Endothelial cell of umbilical vein (primary cell): Measurements from ENCODE around the gene CLNS1A. TPM values are rescaled to one million over a fixed set of nuclear protein-coding genes. Genes with fewer than 3 reads are reported as not detected.

Source experiments
- BruUV-seq: library from RNA; stranded (reverse); fragments of 400-500 nt; replicated peaks from 2 replicates; lab custom pipeline; 2021; lab: Mats Ljungman, UMichigan
- CTCF ChIA-PET: fragments of 300-600, 350-600 bp; sonication (Branson Sonifier 250); formaldehyde crosslinking; loops from one replicate; lab custom pipeline; 2021; ENCODE audit warnings: antibody characterized with exemption, inconsistent platforms; lab: Charles Lee
- POLR2A ChIA-PET: fragments of 300-600, 350-600 bp; sonication (Branson Sonifier 250); formaldehyde crosslinking; loops from one replicate; lab custom pipeline; 2021; ENCODE audit warnings: antibody characterized with exemption, inconsistent platforms; lab: Charles Lee
- DNase-seq: peaks from one replicate; pipeline ENCODE4 v3.0.0-alpha.2; 2011; ENCODE audit warnings: low read depth, low spot score
- FAIRE-seq: peaks from 2 replicates; lab custom pipeline; 2011; peaks lifted over from hg19 to GRCh38; lab: Jason Lieb, UNC
- H2AFZ ChIP-seq: 2 replicates; pipeline ENCODE4 v1.6.0; 2012; ENCODE audit warnings: low read depth, low read length, control low read depth, inconsistent platforms
- H3K27ac ChIP-seq: 2 replicates; pipeline ENCODE4 v1.5.1; 2011; ENCODE audit warnings: low read depth, mild to moderate bottlenecking, control low read depth, low read length, moderate library complexity; ENCODE audit not compliant: insufficient read depth
- H3K27me3 ChIP-seq, 2 experiments: 2 replicates each; pipeline versions ENCODE4 v1.6.0 to v1.6.1; 2011; ENCODE audit warnings: low read length in 2 of 2, mixed read lengths in 1 of 2; ENCODE audit not compliant: control insufficient read depth in 2 of 2, insufficient read depth in 2 of 2
- H3K36me3 ChIP-seq, 2 experiments: 2 replicates in 1 of 2; 3 replicates in 1 of 2; pipeline ENCODE4 v1.5.1; 2011; ENCODE audit warnings: low read length in 2 of 2, mild to moderate bottlenecking in 1 of 2, moderate library complexity in 1 of 2; ENCODE audit not compliant: control insufficient read depth in 2 of 2, insufficient read depth in 2 of 2; ENCODE audit errors: extremely low read depth in 1 of 2
- H3K4me1 ChIP-seq: 3 replicates; pipeline ENCODE4 v1.5.1; 2011; ENCODE audit warnings: mild to moderate bottlenecking, low read length; ENCODE audit not compliant: control insufficient read depth, insufficient read depth; ENCODE audit errors: extremely low read depth
- H3K4me2 ChIP-seq: 2 replicates; pipeline ENCODE4 v1.6.1; 2011; ENCODE audit warnings: low read length, control low read depth, mixed read lengths; ENCODE audit not compliant: insufficient read depth
- H3K4me3 ChIP-seq, 3 experiments: fragments of 200-600 bp in 1 of 3; sonication (generic), shearing (Covaris generic) in 1 of 3; replicated peaks in 1 of 3; 2 replicates each; pipeline ENCODE4 v1.5.1; 2011 to 2016; ENCODE audit warnings: control low read depth in 3 of 3, low read length in 3 of 3, mild to moderate bottlenecking in 2 of 3, inconsistent platforms in 1 of 3, low read depth in 1 of 3, moderate library complexity in 1 of 3; ENCODE audit not compliant: insufficient read depth in 1 of 3
- H3K79me2 ChIP-seq: 2 replicates; pipeline ENCODE4 v1.6.0; 2012; ENCODE audit warnings: low read length, inconsistent platforms; ENCODE audit not compliant: control insufficient read depth, insufficient read depth
- H3K9ac ChIP-seq: replicated peaks from 2 replicates; pipeline ENCODE3; 2011; ENCODE audit warnings: low read length, control low read depth; ENCODE audit not compliant: insufficient read depth; ENCODE audit errors: extremely low read depth
- H3K9me1 ChIP-seq: replicated peaks from 3 replicates; pipeline ENCODE4 v1.6.0; 2011; ENCODE audit warnings: mild to moderate bottlenecking, low read length; ENCODE audit not compliant: control insufficient read depth, insufficient read depth; ENCODE audit errors: extremely low read depth
- H3K9me3 ChIP-seq: replicated peaks from 2 replicates; pipeline ENCODE4 v1.5.1; 2012; ENCODE audit warnings: low read length, inconsistent platforms; ENCODE audit not compliant: control insufficient read depth, insufficient read depth
- H4K20me1 ChIP-seq: replicated peaks from 2 replicates; pipeline ENCODE3; 2011; ENCODE audit warnings: mild to moderate bottlenecking, low read length; ENCODE audit not compliant: control insufficient read depth, insufficient read depth; ENCODE audit errors: extremely low read depth
- EZH2 ChIP-seq: IDR thresholded peaks from 2 replicates; pipeline ENCODE4 v1.6.1; 2012; ENCODE audit warnings: borderline replicate concordance, low read depth, mild to moderate bottlenecking, moderate library complexity, low read length, inconsistent platforms; ENCODE audit not compliant: severe bottlenecking
- FOS ChIP-seq: IDR thresholded peaks from 2 replicates; pipeline ENCODE4 v1.6.1; 2011; ENCODE audit warnings: mild to moderate bottlenecking, low read length, moderate library complexity, borderline replicate concordance; ENCODE audit not compliant: insufficient read depth
- GATA2 ChIP-seq: IDR thresholded peaks from 2 replicates; pipeline ENCODE4 v1.7.0; 2011; ENCODE audit warnings: low read depth, mild to moderate bottlenecking, moderate library complexity, mixed read lengths, low read length; ENCODE audit not compliant: insufficient read length, insufficient read depth
- JUN ChIP-seq: IDR thresholded peaks from 2 replicates; pipeline ENCODE4 v1.6.1; 2011; ENCODE audit warnings: borderline replicate concordance, low read depth; ENCODE audit not compliant: insufficient read length, insufficient read depth
- MYC ChIP-seq: IDR thresholded peaks from one replicate; pipeline ENCODE4 v1.6.1; 2011; ENCODE audit warnings: mild to moderate bottlenecking, low read depth, low read length
- POLR2A ChIP-seq: IDR thresholded peaks from 2 replicates; pipeline ENCODE4 v1.6.1; 2012; ENCODE audit warnings: low read depth, mild to moderate bottlenecking, control low read depth, low read length
- POLR2AphosphoS5 ChIP-seq: IDR thresholded peaks from 2 replicates; pipeline ENCODE4 v1.6.1; 2012; ENCODE audit warnings: low read depth, mild to moderate bottlenecking, control low read depth, low read length, moderate library complexity; ENCODE audit not compliant: insufficient read depth
- dilution Hi-C: fragments of 300-500 bp; cut with MboI; formaldehyde crosslinking; loops from one replicate; pipeline ENCODE4 v1.15.0; 2019; ENCODE audit warnings: low sequenced_read_pairs; ENCODE audit not compliant: extremely low pct_ligation_motif_present
- intact Hi-C: fragments of 100-400 bp; cut with micrococcal nuclease; formaldehyde crosslinking; loops from one replicate; pipeline ENCODE4 v1.10.0; 2022
- polyA plus RNA-seq, 4 experiments: library from polyadenylated mRNA; depleted of rRNA in 3 of 4; stranded (reverse) in 3 of 4; unstranded in 1 of 4; fragments of >200 nt; gene quantifications; 2 replicates each; pipeline versions ENCODE4 v1.2.1 to v1.2.3, GENCODE V29; 2011 to 2012; ENCODE audit warnings: missing spikeins in 1 of 4
- total RNA-seq: library from RNA; stranded (reverse); gene quantifications from 2 replicates; pipeline ENCODE4 v1.2.3, GENCODE V29; 2021
- TF ChIP-seq, protein P1 (sequence below), 2 donors: IDR thresholded peaks; 1 replicate in 1 of 2; 2 replicates in 1 of 2; pipeline ENCODE4 v1.5.1; 2011; ENCODE audit warnings: low read length in 2 of 2, mild to moderate bottlenecking in 2 of 2, moderate library complexity in 2 of 2, control low read depth in 1 of 2, inconsistent platforms in 1 of 2, low read depth in 1 of 2; ENCODE audit not compliant: insufficient read depth in 1 of 2; ENCODE audit errors: extremely low read depth in 1 of 2
- TF ChIP-seq, protein P2 (sequence below): IDR thresholded peaks from 2 replicates; pipeline ENCODE4 v1.6.1; 2011; ENCODE audit not compliant: insufficient read depth, insufficient read length

The CLNS1A gene
- total and polyA plus RNA-seq, 2 donors (not counting 3 experiments of a cell fraction or from before 2014, with no cell fraction given), result 84.5 to 99.7 TPM

DNA sequence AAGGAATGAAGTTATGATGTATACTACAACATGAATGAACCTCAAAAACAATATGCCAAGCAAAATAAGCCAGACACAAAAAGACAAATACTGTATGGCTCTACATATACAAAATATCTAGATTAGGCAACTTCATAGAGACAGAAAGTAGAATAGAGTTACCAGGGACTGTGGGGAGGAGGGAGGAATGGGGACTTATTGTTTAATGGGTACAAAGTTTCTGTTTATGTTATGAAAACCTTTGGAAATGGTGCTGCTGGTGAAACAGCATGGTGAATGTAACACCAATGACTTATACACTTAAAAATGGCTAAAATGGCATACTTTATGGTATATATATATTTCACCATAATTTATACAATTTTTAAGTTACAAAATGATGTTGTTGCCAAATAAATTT is 43.7 kb downstream of the CLNS1A start:
- Histone ChIP-seq H3K9me1 (no peaks in the 10 kb centered on the region), H3K27ac (no peak overlapping the region), H3K9ac (no peak overlapping the region), H3K27me3 (no peaks in the 10 kb centered on the region), H3K9me3 (no peaks in the 10 kb centered on the region), H3K4me1 (peaks cover 10% of the 10 kb centered on the region), H4K20me1 (no peaks in the 10 kb centered on the region), H2AFZ (no peak overlapping the region), H3K36me3 (no peaks in the 10 kb centered on the region), H3K4me3 (no peak overlapping the region), H3K4me2 (no peak overlapping the region), H3K79me2 (no peaks in the 10 kb centered on the region)
- dilution Hi-C loops (no loop called here), intact Hi-C loops (no loop called here)
- POLR2A ChIA-PET, result no interaction called here
- TF ChIP-seq EZH2 (no peak), JUN (no peak), GATA2 (no peak), POLR2A (no peak), POLR2AphosphoS5 (no peak), FOS (no peak), MYC (no peak)
- TF ChIP-seq, protein P1, sequence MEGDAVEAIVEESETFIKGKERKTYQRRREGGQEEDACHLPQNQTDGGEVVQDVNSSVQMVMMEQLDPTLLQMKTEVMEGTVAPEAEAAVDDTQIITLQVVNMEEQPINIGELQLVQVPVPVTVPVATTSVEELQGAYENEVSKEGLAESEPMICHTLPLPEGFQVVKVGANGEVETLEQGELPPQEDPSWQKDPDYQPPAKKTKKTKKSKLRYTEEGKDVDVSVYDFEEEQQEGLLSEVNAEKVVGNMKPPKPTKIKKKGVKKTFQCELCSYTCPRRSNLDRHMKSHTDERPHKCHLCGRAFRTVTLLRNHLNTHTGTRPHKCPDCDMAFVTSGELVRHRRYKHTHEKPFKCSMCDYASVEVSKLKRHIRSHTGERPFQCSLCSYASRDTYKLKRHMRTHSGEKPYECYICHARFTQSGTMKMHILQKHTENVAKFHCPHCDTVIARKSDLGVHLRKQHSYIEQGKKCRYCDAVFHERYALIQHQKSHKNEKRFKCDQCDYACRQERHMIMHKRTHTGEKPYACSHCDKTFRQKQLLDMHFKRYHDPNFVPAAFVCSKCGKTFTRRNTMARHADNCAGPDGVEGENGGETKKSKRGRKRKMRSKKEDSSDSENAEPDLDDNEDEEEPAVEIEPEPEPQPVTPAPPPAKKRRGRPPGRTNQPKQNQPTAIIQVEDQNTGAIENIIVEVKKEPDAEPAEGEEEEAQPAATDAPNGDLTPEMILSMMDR (IDR thresholded peaks at IDR 0.05; ENCODE audit: extremely low read depth in 1 of 2, insufficient read depth in 1 of 2, low read depth in 1 of 2, low read length in 2 of 2), result no peak
- TF ChIP-seq, protein P2, sequence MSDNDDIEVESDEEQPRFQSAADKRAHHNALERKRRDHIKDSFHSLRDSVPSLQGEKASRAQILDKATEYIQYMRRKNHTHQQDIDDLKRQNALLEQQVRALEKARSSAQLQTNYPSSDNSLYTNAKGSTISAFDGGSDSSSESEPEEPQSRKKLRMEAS, result no peak
- no TSS peak for BruUV-seq
- CTCF ChIA-PET, result interaction anchor here (1.9 kb wide), 1 partner anchor 26 kb away, joined by 12 read pairs; no protein-coding TSS in a partner anchor
- DNase-seq, result no peak
- no peak for FAIRE-seq
